Measurements from ENCODE around the gene ZNF280B. TPM values are rescaled to one million over a fixed set of nuclear protein-coding genes. Genes with fewer than 3 reads are reported as not detected.

The ZNF280B gene
- total RNA-seq, 3 donors from 2014 or later (not counting 1 experiment from before 2014, with no cell fraction given), result 0.99 to 1.8 (median 1.6) TPM

DNA sequence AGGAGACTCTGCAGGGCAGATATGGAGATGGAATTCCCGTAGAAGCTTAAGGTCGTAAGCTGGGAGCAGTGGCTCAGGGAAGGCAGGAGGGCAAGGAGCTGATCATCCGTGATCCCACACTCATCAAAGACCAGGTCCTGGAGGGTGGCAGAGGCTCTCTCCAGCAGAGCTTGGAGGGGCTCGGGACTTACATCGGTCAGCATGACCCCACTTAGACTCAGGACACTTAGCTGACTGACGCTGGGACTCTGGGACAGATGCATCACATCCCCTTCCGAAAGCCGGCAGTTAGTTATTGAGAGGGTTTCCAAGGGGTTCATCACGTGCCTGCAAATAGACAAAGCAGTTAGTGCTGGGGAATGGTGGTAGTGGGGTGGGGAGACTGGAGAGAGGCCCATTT, 39.8 kb upstream of the ZNF280B start:
- intact Hi-C loops (cut with micrococcal nuclease), result no loop called here
- Mint-ChIP-seq H3K36me3 (no peaks in the 10 kb centered on the region), H3K27me3 (ENCODE audit: low read depth in 2 of 2) (no peaks in the 10 kb centered on the region), H3K9me3 (no peaks in the 10 kb centered on the region), H3K4me3 (no peak overlapping the region), H3K4me1 (no peaks in the 10 kb centered on the region), H3K27ac (no peak overlapping the region)
- TF ChIP-seq, protein P1, sequence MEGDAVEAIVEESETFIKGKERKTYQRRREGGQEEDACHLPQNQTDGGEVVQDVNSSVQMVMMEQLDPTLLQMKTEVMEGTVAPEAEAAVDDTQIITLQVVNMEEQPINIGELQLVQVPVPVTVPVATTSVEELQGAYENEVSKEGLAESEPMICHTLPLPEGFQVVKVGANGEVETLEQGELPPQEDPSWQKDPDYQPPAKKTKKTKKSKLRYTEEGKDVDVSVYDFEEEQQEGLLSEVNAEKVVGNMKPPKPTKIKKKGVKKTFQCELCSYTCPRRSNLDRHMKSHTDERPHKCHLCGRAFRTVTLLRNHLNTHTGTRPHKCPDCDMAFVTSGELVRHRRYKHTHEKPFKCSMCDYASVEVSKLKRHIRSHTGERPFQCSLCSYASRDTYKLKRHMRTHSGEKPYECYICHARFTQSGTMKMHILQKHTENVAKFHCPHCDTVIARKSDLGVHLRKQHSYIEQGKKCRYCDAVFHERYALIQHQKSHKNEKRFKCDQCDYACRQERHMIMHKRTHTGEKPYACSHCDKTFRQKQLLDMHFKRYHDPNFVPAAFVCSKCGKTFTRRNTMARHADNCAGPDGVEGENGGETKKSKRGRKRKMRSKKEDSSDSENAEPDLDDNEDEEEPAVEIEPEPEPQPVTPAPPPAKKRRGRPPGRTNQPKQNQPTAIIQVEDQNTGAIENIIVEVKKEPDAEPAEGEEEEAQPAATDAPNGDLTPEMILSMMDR (IDR thresholded peaks at IDR 0.05), result no peak
- Histone ChIP-seq H3K4me3 (ENCODE audit: low read length) (no peak overlapping the region), H3K4me1 (ENCODE audit: control insufficient read depth, insufficient read depth, low read length) (no peaks in the 10 kb centered on the region), H3K36me3 (ENCODE audit: control insufficient read depth, insufficient read depth, low read length) (no peaks in the 10 kb centered on the region), H3K9me3 (ENCODE audit: control insufficient read depth, insufficient read depth, low read length) (no peaks in the 10 kb centered on the region), H3K27me3 (ENCODE audit: control insufficient read depth, insufficient read depth, low read length) (no peaks in the 10 kb centered on the region), H3K27ac (ENCODE audit: low read length) (no peak overlapping the region)
- ATAC-seq (no peak), DNase-seq (no peak)
- 80% methylated on average over 9 of the region's 9 CpGs for WGBS (ENCODE audit: insufficient coverage)

DNA sequence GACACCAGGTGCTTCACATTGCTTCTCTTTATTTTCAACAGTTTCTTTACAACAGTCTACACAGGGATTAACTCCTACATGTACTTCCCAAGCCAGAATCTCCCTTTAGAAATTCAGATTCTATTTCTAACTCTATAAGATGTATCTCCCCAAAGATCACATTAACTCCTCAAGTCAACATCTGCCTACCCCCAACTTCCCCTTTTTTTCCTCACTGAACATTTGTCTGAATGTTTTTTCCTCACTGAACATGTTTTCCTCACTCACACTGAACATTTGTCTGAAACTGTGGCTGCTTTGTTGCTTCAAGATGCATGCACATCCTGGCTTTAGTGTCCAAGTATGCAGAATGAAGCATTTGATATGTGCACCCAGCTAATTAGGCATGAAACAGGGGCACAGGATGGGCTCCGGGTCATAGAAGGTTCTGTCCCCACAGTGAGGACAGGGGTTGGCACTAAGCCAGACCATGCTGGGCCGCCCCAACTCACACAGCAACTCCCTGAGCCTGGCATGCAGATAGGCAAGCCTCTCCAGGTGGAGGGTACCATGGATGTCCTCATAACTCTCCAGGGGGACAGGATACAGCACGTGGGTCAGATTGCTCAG, 39.3 kb upstream of the ZNF280B start:
- 34% methylated on average over 3 of the region's 3 CpGs for WGBS (ENCODE audit: insufficient coverage)
- Mint-ChIP-seq H3K9me3 (no peaks in the 10 kb centered on the region), H3K36me3 (no peaks in the 10 kb centered on the region), H3K27ac (no peak overlapping the region), H3K27me3 (ENCODE audit: low read depth in 2 of 2) (no peaks in the 10 kb centered on the region), H3K4me3 (no peak overlapping the region), H3K4me1 (no peaks in the 10 kb centered on the region)
- Histone ChIP-seq H3K27ac (ENCODE audit: low read length) (no peak overlapping the region), H3K4me3 (ENCODE audit: low read length) (no peak overlapping the region), H3K36me3 (ENCODE audit: control insufficient read depth, insufficient read depth, low read length) (no peaks in the 10 kb centered on the region), H3K9me3 (ENCODE audit: control insufficient read depth, insufficient read depth, low read length) (no peaks in the 10 kb centered on the region), H3K4me1 (ENCODE audit: control insufficient read depth, insufficient read depth, low read length) (no peaks in the 10 kb centered on the region), H3K27me3 (ENCODE audit: control insufficient read depth, insufficient read depth, low read length) (no peaks in the 10 kb centered on the region)
- TF ChIP-seq, protein P1 (IDR thresholded peaks at IDR 0.05), result no peak
- intact Hi-C loops (cut with micrococcal nuclease), result no loop called here
- DNase-seq, result no peak
- no peak for ATAC-seq

DNA sequence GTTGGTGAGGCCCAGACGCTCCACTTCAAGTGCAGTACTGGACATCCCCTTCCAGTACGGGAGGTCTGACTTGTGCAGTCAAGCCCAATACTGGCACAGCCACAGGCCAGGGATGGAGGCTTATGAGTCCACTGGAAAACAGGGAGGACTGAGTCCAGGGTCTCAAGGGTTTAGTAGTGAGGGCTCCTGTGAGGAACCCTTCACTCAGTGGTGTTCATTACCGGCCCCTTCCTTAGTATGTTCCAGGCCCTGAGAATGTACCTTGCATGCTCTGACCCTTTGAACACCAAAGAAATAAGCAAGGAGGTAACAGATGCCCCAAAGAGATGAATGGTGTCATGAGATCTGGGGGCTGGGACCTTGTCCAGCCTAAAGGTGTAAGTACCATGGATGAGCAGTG, 38.7 kb upstream of the ZNF280B start:
- intact Hi-C loops (cut with micrococcal nuclease), result no loop called here
- H3K4me1 ChIP-seq (ENCODE audit: control insufficient read depth, insufficient read depth, low read length), result no peaks in the 10 kb centered on the region
- 90% methylated on average over 3 of the region's 3 CpGs for WGBS (ENCODE audit: insufficient coverage)
- H3K36me3 Mint-ChIP-seq, result no peaks in the 10 kb centered on the region
- TF ChIP-seq, protein P1 (IDR thresholded peaks at IDR 0.05), result no peak
- no peaks in the 10 kb centered on the region for H3K27me3 Mint-ChIP-seq (ENCODE audit: low read depth in 2 of 2)
- no peaks in the 10 kb centered on the region for H3K9me3 Mint-ChIP-seq
- H3K36me3 ChIP-seq (ENCODE audit: control insufficient read depth, insufficient read depth, low read length), result no peaks in the 10 kb centered on the region
- H3K9me3 ChIP-seq (ENCODE audit: control insufficient read depth, insufficient read depth, low read length), result no peaks in the 10 kb centered on the region
- no peaks in the 10 kb centered on the region for H3K27me3 ChIP-seq (ENCODE audit: control insufficient read depth, insufficient read depth, low read length)
- DNase-seq (no peak), ATAC-seq (no peak)
- no peak overlapping the region for H3K4me3 Mint-ChIP-seq
- no peak overlapping the region for H3K4me3 ChIP-seq (ENCODE audit: low read length)
- no peak overlapping the region for H3K27ac ChIP-seq (ENCODE audit: low read length)
- no peak overlapping the region for H3K27ac Mint-ChIP-seq
- H3K4me1 Mint-ChIP-seq, result no peaks in the 10 kb centered on the region

DNA sequence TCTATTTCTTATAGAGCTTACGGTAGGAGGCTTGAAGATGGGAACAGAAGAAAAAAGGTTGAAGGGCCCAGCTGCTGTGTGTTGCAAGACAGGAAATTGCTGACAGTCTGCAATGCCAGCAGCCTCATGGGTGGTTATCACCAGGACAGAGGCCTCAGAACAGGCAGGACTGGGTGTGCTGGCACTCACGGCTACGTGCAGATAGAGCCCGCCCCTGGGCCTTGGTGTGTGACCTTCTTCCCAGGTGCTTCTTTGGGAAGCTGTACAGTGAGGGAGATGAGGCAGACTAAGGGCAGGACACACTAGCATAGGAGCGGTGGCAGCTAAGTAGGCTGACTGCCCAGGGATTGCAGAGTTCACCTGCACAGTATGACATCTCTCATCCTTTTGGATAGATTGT, 37.9 kb upstream of the ZNF280B start:
- H3K27me3 Mint-ChIP-seq (ENCODE audit: low read depth in 2 of 2), result no peaks in the 10 kb centered on the region
- ATAC-seq, result no peak
- no peak overlapping the region for H3K27ac Mint-ChIP-seq
- Histone ChIP-seq H3K27me3 (ENCODE audit: control insufficient read depth, insufficient read depth, low read length) (no peaks in the 10 kb centered on the region), H3K9me3 (ENCODE audit: control insufficient read depth, insufficient read depth, low read length) (no peaks in the 10 kb centered on the region), H3K4me3 (ENCODE audit: low read length) (no peak overlapping the region), H3K4me1 (ENCODE audit: control insufficient read depth, insufficient read depth, low read length) (no peaks in the 10 kb centered on the region), H3K27ac (ENCODE audit: low read length) (no peak overlapping the region), H3K36me3 (ENCODE audit: control insufficient read depth, insufficient read depth, low read length) (no peaks in the 10 kb centered on the region)
- DNase-seq, result no peak
- no peaks in the 10 kb centered on the region for H3K4me1 Mint-ChIP-seq
- H3K36me3 Mint-ChIP-seq, result no peaks in the 10 kb centered on the region
- intact Hi-C loops (cut with micrococcal nuclease), result no loop called here
- WGBS (ENCODE audit: insufficient coverage), result 51% methylated on average over 5 of the region's 5 CpGs
- no peaks in the 10 kb centered on the region for H3K9me3 Mint-ChIP-seq
- H3K4me3 Mint-ChIP-seq, result no peak overlapping the region
- TF ChIP-seq, protein P1 (IDR thresholded peaks at IDR 0.05), result no peak

All from natural killer cell (primary cell).